CD8-positive, alpha-beta memory T cell (primary cell): ENCODE results near the gene FNDC5. TPM values are rescaled to one million over a fixed set of nuclear protein-coding genes. Genes with fewer than 3 reads are reported as not detected.

Source experiments
- CTCF ChIA-PET: fragments of 350-600 bp; sonication (Branson Sonifier 250); formaldehyde crosslinking; loops from one replicate; lab custom pipeline; 2021; ENCODE audit warnings: antibody characterized with exemption; lab: Charles Lee
- POLR2A ChIA-PET: fragments of 350-600 bp; sonication (Branson Sonifier 250); formaldehyde crosslinking; loops from one replicate; lab custom pipeline; 2021; ENCODE audit warnings: antibody characterized with exemption; lab: Charles Lee
- DNase-seq, 5 donors: peaks; one replicate each; pipeline versions ENCODE4 v3.0.0 to v3.0.0-alpha.2; 2020 to 2022; ENCODE audit warnings: mixed read lengths in 1 of 5
- H3K27ac ChIP-seq: one replicate; pipeline ENCODE4 v1.7.0; 2013; ENCODE audit warnings: low read depth, mild to moderate bottlenecking, low read length, moderate library complexity
- H3K27me3 ChIP-seq: 2 replicates; pipeline ENCODE4 v1.7.0; 2013; ENCODE audit warnings: low read length, mild to moderate bottlenecking; ENCODE audit not compliant: insufficient read depth, poor library complexity, severe bottlenecking
- H3K36me3 ChIP-seq: 2 replicates; pipeline ENCODE4 v1.7.0; 2013; ENCODE audit warnings: mild to moderate bottlenecking, low read length, moderate library complexity; ENCODE audit not compliant: insufficient read depth
- H3K4me1 ChIP-seq: 2 replicates; pipeline ENCODE4 v1.7.0; 2013; ENCODE audit warnings: mild to moderate bottlenecking, low read length, moderate library complexity; ENCODE audit not compliant: insufficient read depth
- H3K4me3 ChIP-seq: 2 replicates; pipeline ENCODE4 v1.7.0; 2013; ENCODE audit warnings: mild to moderate bottlenecking, low read length
- H3K9me3 ChIP-seq: 2 replicates; pipeline ENCODE4 v1.7.0; 2013; ENCODE audit warnings: mild to moderate bottlenecking, low read length
- H3K27ac Mint-ChIP-seq, 8 donors: one replicate each; pipeline ENCODE4 v1.8.0; 2020 to 2021; ENCODE audit warnings: mixed read lengths in 8 of 8, mild to moderate bottlenecking in 6 of 8, inconsistent platforms in 3 of 8, moderate library complexity in 3 of 8
- H3K27me3 Mint-ChIP-seq, 2 donors: one replicate each; pipeline ENCODE4 v1.8.0; 2020 to 2021; ENCODE audit warnings: mixed read lengths in 2 of 2, mild to moderate bottlenecking in 1 of 2, moderate library complexity in 1 of 2
- H3K36me3 Mint-ChIP-seq, 3 donors: one replicate each; pipeline ENCODE4 v1.8.0; 2020 to 2021; ENCODE audit warnings: mixed read lengths in 3 of 3, inconsistent platforms in 1 of 3, mild to moderate bottlenecking in 1 of 3
- H3K4me1 Mint-ChIP-seq, 3 donors: one replicate each; pipeline ENCODE4 v1.8.0; 2020 to 2021; ENCODE audit warnings: mixed read lengths in 3 of 3, inconsistent platforms in 1 of 3, mild to moderate bottlenecking in 1 of 3
- H3K4me3 Mint-ChIP-seq, 7 donors: one replicate each; pipeline ENCODE4 v1.8.0; 2020 to 2021; ENCODE audit warnings: mixed read lengths in 7 of 7, mild to moderate bottlenecking in 6 of 7, moderate library complexity in 4 of 7, inconsistent platforms in 2 of 7
- H3K9me3 Mint-ChIP-seq, 5 donors: one replicate each; pipeline ENCODE4 v1.8.0; 2020 to 2022; ENCODE audit warnings: mixed read lengths in 5 of 5, mild to moderate bottlenecking in 3 of 5, moderate library complexity in 2 of 5, inconsistent platforms in 1 of 5
- polyA plus RNA-seq: library from polyadenylated mRNA; unstranded; fragments of 300-500 nt; fragmentation: Illumina TruSeq; gene quantifications from one replicate; pipeline ENCODE4 v1.2.3, GENCODE V29; 2021
- total RNA-seq, 2 experiments: library from RNA; stranded (reverse); gene quantifications; one replicate each; pipeline ENCODE4 v1.2.3, GENCODE V29; 2021

Gene FNDC5
- total and polyA plus RNA-seq, 3 experiments from 2014 or later: 0.77 TPM; not detected in 2

GRCh38 chr1:32878637-32879041 lies 7.9 kb upstream of the FNDC5 start:
- Mint-ChIP-seq H3K27me3 (peaks cover 19 to 54% of the 10 kb centered on the region in 2 donors), H3K9me3 (no peaks in the 10 kb centered on the region), H3K4me1 (no peaks in the 10 kb centered on the region), H3K4me3 (no peak overlapping the region), H3K27ac (no peak overlapping the region), H3K36me3 (no peaks in the 10 kb centered on the region)
- DNase-seq: peak in 1 of 5 donors; percentile 31
- no peaks in the 10 kb centered on the region for H3K4me1 ChIP-seq
- H3K36me3 ChIP-seq: no peaks in the 10 kb centered on the region
- H3K27ac ChIP-seq: no peak overlapping the region
- ChIA-PET POLR2A (no interaction called here), CTCF (interaction anchor here (1.0 kb wide), 1 partner anchor 166 kb away, joined by 5 read pairs; no protein-coding TSS in a partner anchor)
- H3K27me3 ChIP-seq: peaks cover 3% of the 10 kb centered on the region
- no peaks in the 10 kb centered on the region for H3K9me3 ChIP-seq
- no peak overlapping the region for H3K4me3 ChIP-seq

GRCh38 chr1:32878183-32878582 lies 7.5 kb upstream of the FNDC5 start:
- peaks cover 8% of the 10 kb centered on the region for H3K27me3 ChIP-seq
- Mint-ChIP-seq H3K27ac (no peak overlapping the region), H3K27me3 (peaks cover 16 to 52% of the 10 kb centered on the region in 2 donors), H3K4me1 (no peaks in the 10 kb centered on the region), H3K36me3 (no peaks in the 10 kb centered on the region), H3K9me3 (no peaks in the 10 kb centered on the region), H3K4me3 (no peak overlapping the region)
- CTCF ChIA-PET: interaction anchor here (1.0 kb wide), 1 partner anchor 166 kb away, joined by 5 read pairs; no protein-coding TSS in a partner anchor
- no peak overlapping the region for H3K4me3 ChIP-seq
- no peaks in the 10 kb centered on the region for H3K36me3 ChIP-seq
- no peak overlapping the region for H3K27ac ChIP-seq
- H3K9me3 ChIP-seq: no peaks in the 10 kb centered on the region
- DNase-seq: no peak
- POLR2A ChIA-PET: no interaction called here
- H3K4me1 ChIP-seq: no peaks in the 10 kb centered on the region

GRCh38 chr1:32877211-32878110 lies 6.7 kb upstream of the FNDC5 start:
- peaks cover 21 to 56% of the 10 kb centered on the region in 2 donors for H3K27me3 Mint-ChIP-seq
- POLR2A ChIA-PET: no interaction called here
- H3K4me1 Mint-ChIP-seq: peaks cover 3 to 4% (median 4%) of the 10 kb centered on the region in 3 donors
- CTCF ChIA-PET: interaction anchor here (1.3 to 9.5 kb wide), 3 partner anchors 8 to 166 kb away, joined by 3 to 112 read pairs (median 3); no protein-coding TSS in a partner anchor
- DNase-seq: peak in 1 of 5 donors; percentile 8
- no peak overlapping the region for H3K27ac Mint-ChIP-seq
- Histone ChIP-seq H3K4me1 (no peaks in the 10 kb centered on the region), H3K27me3 (peaks cover 13% of the 10 kb centered on the region), H3K9me3 (no peaks in the 10 kb centered on the region), H3K27ac (no peak overlapping the region), H3K36me3 (no peaks in the 10 kb centered on the region), H3K4me3 (no peak overlapping the region)
- no peaks in the 10 kb centered on the region for H3K36me3 Mint-ChIP-seq
- H3K4me3 Mint-ChIP-seq: no peak overlapping the region
- H3K9me3 Mint-ChIP-seq: no peaks in the 10 kb centered on the region

- Histone ChIP-seq H3K36me3 (no peaks in the 10 kb centered on the region), H3K4me3 (no peak overlapping the region), H3K4me1 (peaks cover under 1% of the 10 kb centered on the region), H3K9me3 (no peaks in the 10 kb centered on the region), H3K27me3 (peaks cover 21% of the 10 kb centered on the region), H3K27ac (no peak overlapping the region)
- Mint-ChIP-seq H3K4me3 (no peak overlapping the region), H3K27ac (no peak overlapping the region), H3K4me1 (peaks cover 5 to 11% (median 10%) of the 10 kb centered on the region in 3 donors), H3K27me3 (peaks cover 26 to 59% of the 10 kb centered on the region in 2 donors), H3K36me3 (no peaks in the 10 kb centered on the region), H3K9me3 (no peaks in the 10 kb centered on the region)
- ChIA-PET CTCF (interaction anchor here (0.7 to 9.5 kb wide), 10 partner anchors 9 to 180 kb away, joined by 3 to 112 read pairs (median 3); no protein-coding TSS in a partner anchor), POLR2A (interaction anchor here (0.6 kb wide), 1 partner anchor 165 kb away, joined by 3 read pairs; no protein-coding TSS in a partner anchor)
- peak in 4 of 5 donors; percentile 41 to 58 (median 46) for DNase-seq
Observed at GRCh38 chr1:32876341-32877210, 5.9 kb upstream of the FNDC5 start.

GRCh38 chr1:32874860-32875752 lies 4.4 kb upstream of the FNDC5 start:
- H3K27ac ChIP-seq: no peak overlapping the region
- H3K9me3 ChIP-seq: no peaks in the 10 kb centered on the region
- H3K4me3 ChIP-seq: no peak overlapping the region
- H3K36me3 Mint-ChIP-seq: no peaks in the 10 kb centered on the region
- peak overlapping the region in 3 of 8 donors; percentile 24 to 39 (median 24) for H3K27ac Mint-ChIP-seq
- no peak overlapping the region for H3K4me3 Mint-ChIP-seq
- DNase-seq: no peak
- peaks cover 7% of the 10 kb centered on the region for H3K4me1 ChIP-seq
- peaks cover 34 to 58% of the 10 kb centered on the region in 2 donors for H3K27me3 Mint-ChIP-seq
- H3K36me3 ChIP-seq: no peaks in the 10 kb centered on the region
- CTCF ChIA-PET: interaction anchor here (0.7 to 9.5 kb wide), 3 partner anchors 164 to 211 kb away, joined by 3 to 112 read pairs (median 4); no protein-coding TSS in a partner anchor
- no peaks in the 10 kb centered on the region for H3K9me3 Mint-ChIP-seq
- POLR2A ChIA-PET: no interaction called here
- H3K27me3 ChIP-seq: peaks cover 31% of the 10 kb centered on the region
- peaks cover 14 to 20% (median 19%) of the 10 kb centered on the region in 3 donors for H3K4me1 Mint-ChIP-seq

GRCh38 chr1:32873484-32873883 lies 2.8 kb upstream of the FNDC5 start:
- no peak overlapping the region for H3K4me3 Mint-ChIP-seq
- H3K27ac ChIP-seq: no peak overlapping the region
- no peaks in the 10 kb centered on the region for H3K36me3 ChIP-seq
- peaks cover 7% of the 10 kb centered on the region for H3K4me1 ChIP-seq
- ChIA-PET POLR2A (no interaction called here), CTCF (interaction anchor here (0.8 to 9.5 kb wide), 8 partner anchors 19 to 353 kb away, joined by 3 to 112 read pairs (median 4); no protein-coding TSS in a partner anchor)
- no peak overlapping the region for H3K27ac Mint-ChIP-seq
- H3K4me3 ChIP-seq: no peak overlapping the region
- peaks cover 39% of the 10 kb centered on the region for H3K27me3 ChIP-seq
- peaks cover 0 to 2% (median 0%) of the 10 kb centered on the region in 3 donors for H3K36me3 Mint-ChIP-seq
- H3K4me1 Mint-ChIP-seq: peaks cover 19 to 30% (median 24%) of the 10 kb centered on the region in 3 donors
- DNase-seq: no peak
- no peaks in the 10 kb centered on the region for H3K9me3 ChIP-seq
- H3K9me3 Mint-ChIP-seq: no peaks in the 10 kb centered on the region
- H3K27me3 Mint-ChIP-seq: peaks cover 42 to 75% of the 10 kb centered on the region in 2 donors

GRCh38 chr1:32872192-32872460 lies 1.4 kb upstream of the FNDC5 start:
- Histone ChIP-seq H3K36me3 (no peaks in the 10 kb centered on the region), H3K9me3 (no peaks in the 10 kb centered on the region), H3K4me3 (no peak overlapping the region), H3K4me1 (peaks cover 7% of the 10 kb centered on the region), H3K27ac (no peak overlapping the region), H3K27me3 (peaks cover 39% of the 10 kb centered on the region)
- H3K27me3 Mint-ChIP-seq: peaks cover 42 to 66% of the 10 kb centered on the region in 2 donors
- ChIA-PET POLR2A (no interaction called here), CTCF (interaction anchor here (1.4 to 9.5 kb wide), 4 partner anchors 12 to 351 kb away, joined by 5 to 112 read pairs (median 9); no protein-coding TSS in a partner anchor)
- H3K27ac Mint-ChIP-seq: no peak overlapping the region
- H3K4me3 Mint-ChIP-seq: peak overlapping the region in 1 of 7 donors; percentile 80
- no peaks in the 10 kb centered on the region for H3K9me3 Mint-ChIP-seq
- H3K36me3 Mint-ChIP-seq: peaks cover 0 to 10% (median 0%) of the 10 kb centered on the region in 3 donors
- H3K4me1 Mint-ChIP-seq: peaks cover 19 to 30% (median 24%) of the 10 kb centered on the region in 3 donors
- no peak for DNase-seq
